Posterior vena cava (tissue), 2 donors: Measurements from ENCODE around the gene OR5AU1. TPM values are rescaled to one million over a fixed set of nuclear protein-coding genes. Genes with fewer than 3 reads are reported as not detected.
"Not testable (repeated sequence)": the region's sequence is repeated elsewhere in the genome, so short reads cannot be mapped to it uniquely, and the experiment has no call there.

Source experiments
- DNase-seq: peaks from one replicate; pipeline ENCODE4 v3.0.0-alpha.2; 2020; ENCODE audit warnings: low spot score
- intact Hi-C, 2 donors: fragments of 100-400 bp; cut with DNase I; formaldehyde crosslinking; loops; one replicate each; pipeline versions ENCODE4 v1.14.1 to v1.14.2; 2022 to 2023
- total RNA-seq, 2 donors: library from RNA; stranded (reverse); fragmentation: NEBNext Ultra II Directional; extraction: Animal tissue kit (Norgen Biotek cat#: 25700); gene quantifications; one replicate each; pipeline ENCODE4 v1.2.1, GENCODE V29; 2021
- donor health status: DM: yes; HTN: yes; CAD: no.
- donor health status: DM: yes; HTN: yes; CAD: no.

The OR5AU1 gene
- total RNA-seq, 2 donors from 2014 or later: not detected

DNA sequence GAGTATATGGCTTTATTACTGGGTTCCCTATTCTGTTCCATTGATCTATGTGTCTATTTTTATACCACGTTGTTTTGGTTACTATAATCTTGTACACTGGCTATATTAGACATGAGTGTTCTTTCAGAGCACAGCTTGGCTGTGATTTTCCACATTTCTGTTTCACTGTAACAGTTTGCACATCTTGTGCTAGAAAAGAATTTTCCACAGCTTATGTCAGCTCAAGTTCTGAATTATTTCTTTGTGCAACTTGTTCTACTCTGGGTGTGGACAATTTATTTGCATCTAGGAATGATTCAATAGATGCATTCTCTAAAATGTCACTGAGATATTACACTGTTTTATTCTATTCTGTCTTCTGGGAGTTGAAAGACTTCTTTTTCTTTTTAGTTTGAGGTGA is 28.4 kb upstream of the OR5AU1 start:
- intact Hi-C loops: no loop called here
- DNase-seq: no peak

DNA sequence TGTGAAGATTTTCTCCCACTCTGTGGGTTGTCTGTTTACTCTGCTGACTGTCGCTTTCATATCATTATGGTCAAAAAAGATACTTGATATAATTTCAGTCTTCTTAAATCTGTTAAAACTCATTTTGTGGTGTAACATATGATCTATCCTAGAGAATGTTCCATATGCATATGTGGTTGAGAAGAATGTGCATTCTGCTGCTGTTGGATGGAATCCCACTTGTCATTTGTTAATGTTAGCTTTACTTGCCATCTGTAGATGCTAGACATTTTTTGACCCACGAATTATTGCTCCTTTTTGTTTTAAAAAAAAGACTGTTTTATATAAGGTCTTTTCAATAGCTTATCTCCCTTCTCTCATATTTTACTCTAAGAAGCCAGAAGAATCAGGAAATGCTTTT is 26.3 kb upstream of the OR5AU1 start:
- intact Hi-C loops: no loop called here
- DNase-seq: no peak

DNA sequence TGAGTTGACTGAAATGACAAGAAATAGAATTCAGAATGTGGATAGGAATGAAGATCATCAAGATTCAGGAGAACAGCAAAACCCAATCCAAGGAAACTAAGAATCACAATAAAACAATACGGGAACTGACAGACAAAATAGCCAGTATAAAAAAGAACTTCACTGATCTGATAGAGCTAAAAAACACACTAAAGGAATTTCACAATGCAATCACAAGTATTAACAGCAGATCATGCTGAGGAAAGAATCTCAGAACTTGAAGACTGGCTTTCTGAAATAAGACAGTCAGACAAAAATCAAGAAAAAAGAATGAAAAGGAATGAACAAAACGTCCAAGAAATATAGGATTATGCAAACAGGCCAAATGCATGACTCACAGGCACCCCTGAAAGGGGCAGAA is 15.3 kb upstream of the OR5AU1 start:
- intact Hi-C loops: no loop called here
- no peak for DNase-seq

DNA sequence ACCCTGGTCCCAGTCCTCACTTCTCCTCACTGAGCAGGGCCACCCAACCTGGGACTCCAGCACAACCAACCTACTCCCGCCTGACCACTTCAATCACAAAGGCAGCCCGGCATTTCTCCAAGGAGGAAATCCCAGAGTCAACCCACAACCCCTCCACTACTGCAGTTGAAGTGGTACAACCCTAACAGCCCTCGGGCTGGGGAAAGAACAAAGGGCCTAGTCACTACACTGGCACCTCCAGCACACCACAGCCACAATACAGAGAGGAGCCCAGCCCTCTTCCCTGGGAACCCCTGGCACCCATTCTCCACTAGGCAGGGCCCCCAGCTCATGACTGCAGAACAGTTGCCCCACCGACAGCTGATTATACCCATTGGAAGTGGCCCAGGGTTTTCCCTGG is 13.7 kb upstream of the OR5AU1 start:
- intact Hi-C loops: no loop called here
- no peak for DNase-seq

DNA sequence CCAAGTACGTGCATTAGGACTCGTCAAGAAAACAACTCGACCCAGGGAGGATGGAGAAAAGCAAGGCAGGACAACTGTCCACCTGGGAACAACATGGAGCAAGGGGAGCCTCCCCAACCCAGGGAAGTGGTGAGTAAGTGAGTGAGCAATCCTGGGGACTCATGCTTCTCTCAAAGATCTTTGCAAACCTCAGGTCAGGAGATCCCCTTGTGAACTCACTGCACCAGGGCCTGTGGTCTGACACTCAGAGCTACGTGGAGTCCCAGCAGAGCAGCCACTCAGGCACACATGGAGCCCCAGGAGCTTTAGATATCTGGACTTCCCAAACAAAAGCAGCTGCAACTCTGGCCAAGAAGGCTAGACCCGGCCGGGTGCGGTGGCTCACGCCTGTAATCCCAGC is 12.2 kb upstream of the OR5AU1 start:
- no peak for DNase-seq
- intact Hi-C loops: no loop called here

DNA sequence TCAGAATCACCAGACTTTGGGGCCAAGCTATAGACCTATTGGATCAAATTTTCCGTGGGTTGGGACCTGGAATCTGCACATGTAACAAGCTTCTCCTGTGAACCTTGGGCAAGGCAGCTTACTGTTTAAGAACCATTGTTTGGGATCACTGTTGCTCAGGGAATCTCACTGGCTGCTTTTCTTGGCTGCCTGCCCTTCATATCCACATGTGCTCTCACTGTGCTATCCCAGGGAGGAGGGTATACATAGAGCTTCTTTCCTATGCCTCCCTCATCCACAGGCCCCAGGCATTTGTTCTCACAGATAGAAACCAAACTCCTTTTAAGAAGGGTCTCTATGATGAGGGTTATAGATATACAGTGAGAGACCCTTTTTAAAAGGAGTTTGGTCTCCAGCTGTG is 9.8 kb upstream of the OR5AU1 start:
- DNase-seq, intact Hi-C loops: not testable (repeated sequence)

DNA sequence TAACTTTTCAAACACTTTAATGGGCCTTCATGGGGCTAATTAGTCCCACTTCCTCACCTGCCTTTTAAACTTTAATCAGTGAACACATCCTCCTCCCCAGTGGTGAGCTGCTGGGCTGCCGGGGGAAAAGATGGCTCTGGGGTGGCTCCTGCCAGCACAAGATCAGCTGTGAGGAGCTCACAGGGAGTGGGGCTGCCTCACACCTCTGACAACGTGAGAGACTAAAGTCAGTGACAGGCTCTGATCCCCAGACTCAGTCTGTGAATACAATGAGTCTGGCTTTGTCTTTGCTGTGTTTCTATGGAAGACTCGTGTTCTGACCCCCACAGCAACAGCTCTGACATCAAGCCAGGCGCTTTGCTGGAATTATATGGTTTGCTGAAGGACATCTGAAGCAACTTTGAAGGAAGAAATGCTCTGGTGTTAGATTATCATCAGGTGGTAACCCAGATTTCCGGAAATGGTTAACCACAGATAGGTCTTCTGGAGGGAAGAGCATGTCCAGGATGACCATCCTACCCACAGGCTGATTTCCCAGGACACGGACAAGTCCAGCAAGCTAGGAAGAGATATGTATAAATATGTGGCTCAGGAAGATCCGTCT is 9.2 kb upstream of the OR5AU1 start:
- intact Hi-C loops: not testable (repeated sequence)

DNA sequence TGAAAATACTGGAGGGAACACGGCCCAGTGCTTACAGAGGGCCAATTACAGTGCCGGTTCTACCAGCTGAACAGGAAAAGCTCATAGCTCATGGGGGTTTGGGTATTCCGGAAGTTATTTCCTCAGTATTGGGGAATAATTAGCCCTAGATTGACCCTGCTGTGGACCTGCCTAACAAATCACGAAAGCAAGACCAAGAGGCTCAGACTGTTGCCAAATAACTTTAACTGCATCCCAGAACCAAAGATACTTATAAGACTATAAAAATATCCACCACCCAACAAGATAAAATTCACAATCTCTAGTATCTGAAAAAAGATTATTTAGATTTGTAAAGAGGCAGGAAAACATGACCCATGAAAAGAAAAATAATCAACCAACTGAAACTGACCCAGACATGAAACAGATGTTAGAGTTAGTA is 8.0 kb upstream of the OR5AU1 start:
- DNase-seq: no peak
- intact Hi-C loops: no loop called here

More for the DNA sequence above, 9.2 kb upstream of the OR5AU1 start:
- not testable (repeated sequence) for DNase-seq

DNA sequence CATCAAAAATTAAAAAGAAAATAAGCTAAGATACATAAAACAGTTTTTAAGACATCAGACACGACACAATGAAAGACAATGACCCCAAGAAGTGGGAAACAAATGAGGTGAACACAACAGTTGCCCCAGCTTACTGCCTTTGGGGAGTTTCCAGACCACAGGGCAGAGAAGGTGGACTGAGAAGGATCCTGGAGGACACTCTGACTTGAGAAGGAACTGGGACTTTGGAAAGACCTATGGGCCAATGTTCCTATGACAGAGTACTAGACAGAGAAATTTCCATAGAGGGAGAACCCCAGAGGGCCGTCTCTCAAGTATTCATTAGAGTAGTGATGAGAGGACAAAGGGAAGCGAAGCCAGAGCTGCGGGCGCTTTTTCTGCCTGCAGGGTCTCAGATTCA is 6.2 kb upstream of the OR5AU1 start:
- intact Hi-C loops: no loop called here
- no peak for DNase-seq

DNA sequence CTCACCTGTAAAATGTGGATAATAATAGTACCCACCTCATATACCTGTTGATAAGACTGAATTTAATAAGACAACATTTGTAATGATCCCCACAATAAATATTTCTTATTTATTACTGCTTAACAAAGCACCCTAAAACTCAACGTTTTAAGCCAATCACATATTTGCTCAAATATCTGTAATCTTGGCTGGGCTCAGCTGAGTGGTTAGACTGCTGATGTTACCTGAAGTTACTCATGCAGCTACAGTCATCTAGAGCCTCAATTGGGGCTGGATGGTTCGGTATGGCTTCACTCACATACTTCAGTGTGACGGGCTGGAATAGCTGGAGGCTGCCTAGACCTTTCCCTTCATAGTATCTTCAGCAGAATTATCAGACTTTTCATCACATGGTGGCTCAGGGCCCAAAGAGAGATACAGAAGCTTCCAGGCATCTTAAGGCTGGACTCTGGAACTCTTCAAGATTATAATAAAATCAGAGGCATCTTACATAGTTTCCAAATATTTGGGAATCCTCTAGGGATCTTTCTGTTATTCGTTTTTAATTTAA is 4.3 kb upstream of the OR5AU1 start:
- no peak for DNase-seq
- intact Hi-C loops: no loop called here

DNA sequence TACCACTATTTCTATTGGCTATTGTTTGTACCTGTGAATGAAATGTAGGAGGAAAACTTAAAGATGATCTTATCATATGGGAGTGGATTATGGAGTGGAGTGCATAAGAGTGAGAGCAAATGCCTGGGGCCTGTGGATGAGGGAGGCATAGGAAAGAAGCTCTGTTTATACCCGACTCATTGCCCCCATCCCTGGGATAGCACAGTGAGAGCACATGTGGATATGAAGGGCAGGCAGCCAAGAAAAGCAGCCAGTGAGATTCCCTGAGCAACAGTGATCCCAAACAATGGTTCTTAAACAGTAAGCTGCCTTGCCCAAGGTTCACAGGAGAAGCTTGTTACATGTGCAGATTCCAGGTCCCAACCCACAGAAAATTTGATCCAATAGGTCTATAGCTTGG is 2.3 kb upstream of the OR5AU1 start:
- DNase-seq, intact Hi-C loops: not testable (repeated sequence)

DNA sequence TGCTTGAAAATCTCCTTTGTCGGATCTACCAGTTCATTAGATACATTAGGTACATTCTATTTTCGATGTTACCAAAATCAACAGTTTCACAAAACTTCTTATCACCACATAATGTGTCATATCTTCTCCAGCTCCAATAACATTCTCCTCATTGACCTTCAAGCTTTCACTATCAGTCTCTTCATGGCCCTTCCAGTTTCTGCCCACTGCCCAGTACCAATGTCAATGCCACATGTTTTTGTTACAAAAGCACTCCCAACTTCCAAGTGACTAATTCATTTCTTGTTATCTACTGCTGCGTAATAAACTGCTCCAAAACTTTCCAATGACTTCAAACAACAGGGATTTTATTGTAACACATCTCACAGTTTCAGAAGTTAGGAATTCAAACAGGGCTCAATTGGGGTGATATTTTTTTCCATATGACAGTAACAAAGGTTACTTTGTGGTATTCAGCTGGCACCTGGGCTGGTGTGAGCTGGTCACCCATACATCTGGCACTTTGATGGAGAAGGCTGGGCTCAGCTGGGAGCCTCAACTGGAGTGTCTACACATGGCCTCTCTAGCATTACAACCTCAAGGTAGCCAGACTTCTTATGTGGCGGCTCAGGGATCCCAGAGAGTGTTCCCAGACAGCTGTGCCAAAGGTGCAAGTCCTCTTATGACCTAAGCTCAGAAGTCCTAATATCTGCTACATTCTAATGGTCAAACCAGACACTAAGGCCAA is 6.1 kb downstream of the OR5AU1 start:
- intact Hi-C loops: no loop called here
- no peak for DNase-seq

DNA sequence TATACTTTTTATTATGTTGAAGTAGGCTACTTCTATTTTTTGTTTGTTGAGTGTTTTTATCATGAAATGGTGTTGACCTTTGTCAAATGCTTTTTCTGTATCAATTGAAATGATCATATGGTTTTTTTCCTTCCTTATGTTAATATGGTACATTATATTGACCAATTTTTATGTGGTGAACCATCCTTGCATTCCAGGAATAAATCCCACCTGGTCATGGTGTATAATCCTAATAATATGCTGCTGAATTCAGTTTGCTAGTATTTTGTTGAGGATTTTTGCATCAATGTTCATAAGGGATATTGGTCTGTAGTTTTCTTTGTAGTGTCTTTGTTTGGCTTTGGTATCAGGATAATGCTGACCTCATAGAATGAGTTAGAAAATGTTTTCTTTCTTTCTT is 10.4 kb downstream of the OR5AU1 start:
- intact Hi-C loops: no loop called here
- no peak for DNase-seq

DNA sequence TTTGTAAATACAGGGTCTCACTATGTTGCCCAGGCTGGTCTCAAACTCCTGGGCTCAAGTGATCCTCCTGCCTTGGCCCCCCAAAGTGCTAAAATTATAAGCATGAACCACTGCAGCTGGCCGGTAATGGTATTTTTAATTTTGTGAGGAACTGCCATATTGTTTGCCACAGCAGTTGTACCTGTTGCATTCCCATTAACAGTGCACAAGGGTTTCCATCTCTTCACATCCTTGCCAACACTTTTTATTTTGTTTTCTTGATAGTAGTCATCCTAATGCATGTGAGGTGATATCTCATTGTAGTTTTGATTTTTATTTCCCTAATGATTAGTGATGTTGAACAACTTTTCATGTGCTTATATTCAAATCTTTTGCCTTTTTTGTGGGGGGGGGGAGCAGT is 13.5 kb downstream of the OR5AU1 start:
- intact Hi-C loops: no loop called here
- no peak for DNase-seq

DNA sequence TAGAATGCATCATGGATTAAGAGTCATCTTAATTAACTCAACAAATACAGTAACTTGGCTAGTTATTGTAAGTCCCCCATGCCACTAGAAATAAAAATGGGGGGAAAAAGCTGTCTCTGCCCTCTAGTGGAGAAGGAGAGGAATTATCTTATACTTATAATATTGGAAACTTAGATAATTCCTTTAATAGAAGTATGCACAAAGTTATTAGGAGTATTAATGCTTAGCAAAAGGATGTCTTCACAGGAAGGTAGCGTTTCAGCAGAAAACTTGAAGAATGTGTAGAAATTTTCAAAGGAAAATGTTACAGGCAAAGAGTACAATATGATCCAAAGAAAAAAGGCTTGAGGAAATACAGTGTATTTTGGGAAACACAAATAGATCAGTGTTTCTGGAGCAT is 19.8 kb downstream of the OR5AU1 start:
- no peak for DNase-seq
- intact Hi-C loops: no loop called here

DNA sequence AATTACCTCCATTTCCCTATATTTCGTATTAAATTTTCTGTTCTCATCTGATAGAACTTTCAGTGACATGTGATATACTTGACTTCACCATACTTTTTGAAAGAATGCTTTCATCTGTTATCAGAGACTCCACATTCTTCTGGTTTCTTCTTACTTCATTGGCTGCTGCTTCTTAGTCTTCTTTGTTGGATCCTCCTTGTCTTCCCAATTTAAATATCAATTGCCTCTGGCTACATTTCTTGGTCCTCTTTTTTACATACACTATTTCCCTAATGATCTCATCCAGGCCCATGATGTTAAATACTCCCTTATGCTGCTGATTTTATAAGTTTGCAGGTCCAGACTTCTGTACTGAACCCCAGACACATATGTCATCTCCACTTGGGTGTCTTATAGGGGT is 22.0 kb downstream of the OR5AU1 start:
- DNase-seq: no peak
- intact Hi-C loops: no loop called here

DNA sequence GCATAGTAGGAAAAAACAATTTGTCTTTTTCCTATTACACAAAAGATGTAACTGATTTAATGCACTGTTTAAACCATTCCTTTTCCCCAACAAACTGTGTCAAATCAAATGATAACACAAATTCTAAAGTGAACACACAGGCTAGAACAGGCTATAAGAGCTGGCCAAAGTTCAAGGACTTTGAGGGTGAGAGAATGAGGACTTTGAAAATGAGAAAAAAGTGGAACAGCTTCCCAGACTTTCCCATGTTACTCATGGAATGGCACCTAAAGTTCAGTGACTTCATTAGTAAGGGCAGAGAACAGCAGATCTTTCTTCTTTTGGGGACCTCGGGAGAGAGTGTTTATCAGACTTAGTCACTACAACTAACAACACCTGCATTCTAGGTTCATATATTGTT is 32.4 kb downstream of the OR5AU1 start:
- intact Hi-C loops: no loop called here
- no peak for DNase-seq

DNA sequence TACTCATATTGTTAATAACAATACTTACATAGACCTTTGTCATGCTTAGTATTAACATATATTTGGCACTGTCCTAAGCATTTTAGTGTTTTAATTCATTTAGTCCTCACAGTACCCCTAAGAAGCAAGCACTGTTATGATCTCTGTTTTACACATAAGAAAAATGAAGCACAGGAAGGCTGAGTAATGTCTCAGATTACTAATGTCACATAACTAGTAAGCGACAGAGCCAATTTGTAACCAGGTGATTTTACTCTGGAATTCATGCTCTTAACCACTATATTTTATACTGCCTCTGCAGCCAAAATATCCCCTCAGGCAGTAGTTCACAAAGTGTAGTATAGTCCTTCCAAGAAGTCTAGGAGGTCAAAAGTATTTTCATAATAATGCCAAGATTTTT is 34.7 kb downstream of the OR5AU1 start:
- no peak for DNase-seq
- intact Hi-C loops: no loop called here

DNA sequence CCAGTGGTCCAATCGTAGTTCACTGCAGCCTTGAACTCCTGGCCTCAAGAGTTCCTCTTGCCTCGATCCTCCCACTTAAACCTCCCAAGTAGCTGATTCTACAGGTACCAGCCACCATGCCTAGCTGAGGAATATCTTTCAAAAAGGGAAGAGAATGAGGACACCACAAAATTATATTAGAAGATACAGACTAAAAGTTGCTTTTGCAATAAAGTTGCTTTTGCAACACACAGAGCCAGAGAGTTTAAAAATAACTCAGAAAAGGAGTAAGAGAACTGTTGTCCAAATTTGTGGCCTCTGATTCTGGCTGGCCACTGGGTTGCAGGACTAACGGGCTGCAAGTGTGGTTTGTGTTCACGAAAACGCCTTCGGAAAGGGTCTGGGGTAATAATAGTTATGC is 35.2 kb downstream of the OR5AU1 start:
- intact Hi-C loops: no loop called here
- no peak for DNase-seq

DNA sequence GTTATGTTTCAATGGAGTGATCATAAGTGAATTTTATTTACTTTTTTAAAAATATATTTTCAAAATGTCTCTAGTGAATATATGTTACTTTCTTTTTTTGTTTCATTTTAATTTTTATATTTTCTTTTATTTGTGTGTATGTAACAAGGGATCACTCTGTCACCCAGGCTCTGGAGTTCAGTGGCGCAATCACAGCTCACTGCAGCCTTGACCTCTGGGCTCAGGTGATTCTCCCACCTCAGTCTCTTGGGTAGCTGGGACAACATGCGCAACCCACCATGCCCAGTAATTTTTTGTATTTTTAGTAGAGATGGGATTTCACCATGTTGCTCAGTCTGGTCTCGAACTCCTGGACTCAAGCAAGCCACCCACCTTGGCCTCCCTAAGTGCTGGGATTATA is 36.9 kb downstream of the OR5AU1 start:
- intact Hi-C loops: no loop called here
- DNase-seq: no peak

DNA sequence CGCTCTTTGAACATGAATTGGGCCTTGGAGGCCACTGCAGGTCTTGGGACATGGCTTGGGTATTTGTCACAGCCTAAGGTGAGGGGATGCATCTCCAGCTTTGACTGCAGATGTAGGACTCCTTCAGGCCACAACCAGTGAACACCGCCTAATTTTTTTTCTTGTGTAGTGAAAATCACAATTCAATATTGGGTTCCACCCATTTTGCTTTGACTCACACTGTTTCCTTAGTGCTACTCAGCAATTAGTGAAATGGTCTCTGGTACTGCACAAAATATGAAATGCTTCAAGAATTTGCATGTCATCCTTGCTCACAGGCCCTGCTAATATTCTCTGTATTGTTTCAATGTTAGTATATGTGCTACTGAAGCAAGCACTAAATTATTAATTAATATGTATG is 42.5 kb downstream of the OR5AU1 start:
- intact Hi-C loops: no loop called here

More for the DNA sequence above, 42.5 kb downstream of the OR5AU1 start:
- DNase-seq: no peak
